SK-MEL-5 (cell line): Measurements from ENCODE around the gene SACM1L. TPM values are rescaled to one million over a fixed set of nuclear protein-coding genes. Genes with fewer than 3 reads are reported as not detected.

Experiments used
- DNase-seq: peaks from one replicate; pipeline ENCODE4 v3.0.0-alpha.2; 2016; ENCODE audit warnings: low read depth, low spot score
- in situ Hi-C: cut with HindIII; loops from 2 replicates; pipeline ENCODE4 v1.10.0; 2016; ENCODE audit warnings: low sequenced_read_pairs, high pct_unique_total_duplicates, low pct_unique_long_range_greater_than_20kb
- polyA plus RNA-seq, 2 experiments: library from polyadenylated mRNA; depleted of rRNA; stranded (reverse); fragments of >200 nt; gene quantifications; 2 replicates each; pipeline ENCODE4 v1.2.3, GENCODE V29; 2015
- total RNA-seq: library from RNA; depleted of rRNA; stranded (reverse); fragments of >200 nt; shearing (Covaris generic); gene quantifications from 2 replicates; pipeline ENCODE4 v1.2.3, GENCODE V29; 2014; rRNA removed

Gene SACM1L, protein sequence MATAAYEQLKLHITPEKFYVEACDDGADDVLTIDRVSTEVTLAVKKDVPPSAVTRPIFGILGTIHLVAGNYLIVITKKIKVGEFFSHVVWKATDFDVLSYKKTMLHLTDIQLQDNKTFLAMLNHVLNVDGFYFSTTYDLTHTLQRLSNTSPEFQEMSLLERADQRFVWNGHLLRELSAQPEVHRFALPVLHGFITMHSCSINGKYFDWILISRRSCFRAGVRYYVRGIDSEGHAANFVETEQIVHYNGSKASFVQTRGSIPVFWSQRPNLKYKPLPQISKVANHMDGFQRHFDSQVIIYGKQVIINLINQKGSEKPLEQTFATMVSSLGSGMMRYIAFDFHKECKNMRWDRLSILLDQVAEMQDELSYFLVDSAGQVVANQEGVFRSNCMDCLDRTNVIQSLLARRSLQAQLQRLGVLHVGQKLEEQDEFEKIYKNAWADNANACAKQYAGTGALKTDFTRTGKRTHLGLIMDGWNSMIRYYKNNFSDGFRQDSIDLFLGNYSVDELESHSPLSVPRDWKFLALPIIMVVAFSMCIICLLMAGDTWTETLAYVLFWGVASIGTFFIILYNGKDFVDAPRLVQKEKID
- total RNA-seq: 64.8 and 70.7 TPM in 2 replicates
- polyA plus RNA-seq (2015; cell fraction: cytosol; rRNA removed): 36.2 and 53.0 TPM in 2 replicates
- 151 and 170 TPM in 2 replicates for polyA plus RNA-seq (2015; cell fraction: nucleus; rRNA removed)

DNA sequence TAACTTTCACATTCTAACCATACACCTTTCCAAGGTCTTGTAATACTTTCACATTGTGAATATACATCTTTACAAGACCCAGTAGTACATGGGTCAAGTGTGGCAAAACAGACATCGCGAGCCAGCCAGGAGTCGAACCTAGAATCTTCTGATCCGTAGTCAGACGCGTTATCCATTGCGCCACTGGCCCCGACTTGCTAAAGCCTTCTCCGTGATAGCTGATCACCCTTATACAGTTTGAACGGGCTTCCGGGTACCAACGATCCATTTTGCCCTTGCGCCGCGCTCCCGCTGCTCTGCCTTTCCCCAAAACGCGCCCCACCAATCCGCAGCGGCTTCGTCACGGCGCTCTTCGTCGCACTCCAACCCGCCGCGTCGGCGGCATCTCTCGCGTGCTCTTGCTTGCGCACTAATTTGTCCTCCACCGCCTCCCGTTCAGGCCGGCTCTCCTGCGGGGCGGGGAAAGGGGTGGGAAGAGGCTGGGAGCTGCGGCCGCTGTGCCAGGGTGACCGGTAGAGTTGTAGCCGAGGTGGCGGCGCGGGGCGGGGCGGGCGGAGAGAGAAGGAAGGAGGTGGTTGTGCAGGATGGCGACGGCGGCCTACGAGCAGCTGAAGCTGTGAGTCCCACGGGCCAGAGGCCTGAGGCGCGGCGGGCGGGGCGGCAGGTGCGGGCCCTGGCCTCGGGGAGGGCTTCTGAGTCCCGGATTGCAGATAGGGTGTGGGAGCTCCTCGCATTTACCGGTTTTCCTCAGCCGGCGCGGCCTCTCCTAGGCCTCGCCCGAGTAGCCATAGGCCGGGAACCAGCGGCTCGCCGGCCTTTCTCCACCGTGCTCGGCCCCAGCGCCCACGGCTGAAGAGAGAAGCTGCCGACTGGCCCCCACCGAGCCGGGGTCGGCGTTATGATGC, at the start of gene SACM1L:
Gene SACM1L (plus strand): TSS at position 515 of the 905 bp plus-strand sequence. CDS start 70 bp downstream, at position 585.
- peak; percentile 98 for DNase-seq
- in situ Hi-C loops: no loop called here

- in situ Hi-C loops: no loop called here
- DNase-seq: no peak
Measured at GRCh38 chr3:45640091-45640507, 49.1 kb upstream of the SACM1L start.

DNA sequence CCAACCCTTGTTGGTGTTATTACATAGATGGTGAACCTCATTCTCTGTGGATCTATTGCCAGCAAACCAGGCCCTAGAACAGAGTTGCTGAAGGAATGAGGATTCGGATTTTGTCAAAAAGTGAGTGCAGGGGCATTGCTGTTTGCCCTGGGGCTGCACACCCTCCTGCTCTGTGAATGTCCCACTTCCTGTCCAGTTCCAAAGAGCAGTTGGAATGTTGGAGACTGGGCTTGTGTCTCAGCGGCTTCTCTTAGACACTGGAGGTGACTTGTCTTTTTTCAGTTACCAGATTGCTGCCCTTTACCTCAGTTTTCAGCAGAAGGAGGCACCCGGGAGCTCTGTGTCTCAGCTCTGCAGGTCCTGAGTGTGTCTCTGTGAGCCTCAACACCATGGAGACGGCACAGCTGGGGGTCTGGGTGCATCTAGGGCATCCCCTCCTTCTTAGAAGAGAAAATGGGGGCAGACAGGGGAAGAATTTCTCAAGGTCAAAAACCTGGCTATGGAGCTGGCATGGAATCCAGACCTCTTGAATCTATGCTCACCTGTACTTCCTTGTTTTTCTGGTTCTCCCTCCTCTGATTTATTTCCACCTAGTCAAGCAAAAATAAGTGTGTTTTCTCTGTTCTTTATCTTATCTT, 48.4 kb upstream of the SACM1L start:
- DNase-seq: no peak
- in situ Hi-C loops: no loop called here

GRCh38 chr3:45641756-45642155, 47.4 kb upstream of the SACM1L start:
- in situ Hi-C loops: no loop called here
- no peak for DNase-seq

DNA sequence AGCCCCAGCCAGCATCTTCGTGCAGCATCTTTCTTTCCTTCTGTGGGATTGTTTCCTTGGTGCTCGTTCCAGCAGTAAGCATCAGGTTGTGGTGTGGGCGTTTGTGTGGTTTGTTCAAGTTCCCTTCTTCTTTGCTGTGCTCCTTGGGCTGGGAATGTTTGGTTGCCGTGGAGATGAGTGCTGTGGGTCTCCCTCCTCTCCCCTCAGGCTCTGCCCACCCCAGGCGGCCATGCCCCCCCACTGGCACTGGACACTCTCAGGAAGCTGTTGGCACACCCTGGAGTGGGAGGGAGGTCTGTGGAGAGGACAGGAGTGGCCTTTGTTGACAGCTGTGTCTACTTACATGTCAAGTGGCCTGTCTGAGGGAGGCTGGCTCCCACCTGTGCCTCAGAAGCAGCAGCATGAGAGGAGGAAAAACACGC, 46.5 kb upstream of the SACM1L start:
- no peak for DNase-seq
- in situ Hi-C loops: no loop called here

DNA sequence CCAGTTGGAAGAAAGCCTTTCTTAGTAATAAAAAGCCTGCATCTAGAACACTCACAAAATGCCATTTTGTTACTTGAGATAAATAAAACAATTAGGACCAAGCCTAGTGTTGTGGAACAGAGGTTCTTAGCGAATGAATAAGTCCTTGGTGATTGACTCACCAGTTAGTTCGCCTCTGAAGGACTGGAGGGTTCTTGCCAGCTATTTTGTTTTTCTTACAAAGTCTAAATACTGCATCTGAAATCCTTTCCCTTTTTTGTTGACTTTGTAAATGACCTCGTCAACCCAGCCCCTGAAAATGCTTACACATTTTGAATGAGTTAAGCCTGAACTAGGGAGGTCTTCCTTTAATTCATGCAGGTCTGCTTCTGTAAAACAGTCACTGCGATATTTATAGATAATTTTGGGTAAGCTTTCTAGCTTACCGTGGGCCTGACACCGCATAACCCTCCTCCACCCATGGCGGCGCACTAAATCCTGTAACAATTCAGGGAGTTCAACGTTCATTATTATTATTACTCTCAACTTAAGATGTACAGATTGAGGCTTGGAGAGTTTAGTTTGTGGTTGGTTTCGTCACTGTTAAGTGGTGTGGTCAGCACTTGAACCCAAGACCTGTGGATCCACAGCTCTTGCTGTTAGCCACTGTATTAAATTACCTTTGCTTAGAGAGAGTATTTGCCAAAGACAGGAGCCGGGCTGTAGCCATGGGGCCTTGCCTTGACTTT, 45.0 kb upstream of the SACM1L start:
- in situ Hi-C loops: no loop called here
- no peak for DNase-seq

GRCh38 chr3:45644791-45645201, 44.4 kb upstream of the SACM1L start:
- in situ Hi-C loops: no loop called here
- no peak for DNase-seq

GRCh38 chr3:45646051-45646585, 43.1 kb upstream of the SACM1L start:
- in situ Hi-C loops: no loop called here
- no peak for DNase-seq

DNA sequence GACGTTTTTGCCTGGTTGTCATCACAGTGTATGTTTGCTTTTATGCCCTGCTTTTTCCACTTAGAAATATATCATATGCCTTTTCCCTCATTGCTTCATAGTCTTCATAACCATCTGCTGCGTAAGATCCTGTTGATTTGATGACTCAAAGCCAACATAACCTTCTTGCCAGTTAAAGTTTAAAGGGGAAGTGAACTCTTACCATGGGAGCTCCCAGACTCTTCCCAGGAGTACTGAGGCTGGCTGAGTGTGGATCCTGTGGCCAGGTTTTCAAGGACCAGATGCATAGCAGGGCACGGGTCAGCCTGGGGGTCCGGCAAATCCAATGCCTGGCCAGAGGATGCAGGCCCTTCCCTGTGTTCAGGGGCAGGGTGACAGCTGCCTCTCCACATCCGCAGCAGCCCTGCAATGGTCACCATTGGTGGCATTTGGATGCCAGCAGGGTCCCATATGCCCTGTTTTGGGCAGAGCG, 42.0 kb upstream of the SACM1L start:
- in situ Hi-C loops: no loop called here
- DNase-seq: no peak

GRCh38 chr3:45653205-45653604, 36.0 kb upstream of the SACM1L start:
- in situ Hi-C loops: loop anchor here (25.0 kb wide), 1 partner anchor 141 kb away; no protein-coding TSS in a partner anchor
- DNase-seq: no peak

DNA sequence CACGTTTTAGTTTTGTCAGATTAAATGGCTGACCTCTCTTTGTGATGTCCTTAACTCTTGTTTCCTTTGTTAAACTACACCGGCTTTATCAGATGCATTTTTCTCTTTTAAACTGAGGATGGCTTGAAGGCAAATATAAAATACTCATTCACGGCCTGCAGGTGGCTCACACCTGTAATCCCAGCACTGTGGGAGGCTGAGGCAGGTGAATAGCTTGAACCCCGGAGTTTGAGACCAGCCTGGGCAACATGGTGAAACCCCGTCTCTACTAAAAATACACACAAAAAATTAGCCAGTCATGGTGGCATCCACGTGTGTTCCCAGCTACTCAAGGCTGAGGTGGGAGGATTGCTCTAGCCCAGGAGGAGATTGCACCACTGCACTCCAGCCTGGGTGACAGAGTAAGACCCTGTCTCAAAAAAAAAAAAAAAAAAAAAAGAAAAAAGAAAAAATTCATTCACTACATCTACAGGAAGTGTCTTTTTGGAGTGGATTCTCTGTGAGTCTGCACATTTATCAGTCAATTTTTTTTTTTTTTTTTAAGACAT, 34.7 kb upstream of the SACM1L start:
- in situ Hi-C loops: loop anchor here (25.0 kb wide), 1 partner anchor 142 kb away; no protein-coding TSS in a partner anchor
- DNase-seq: no peak

DNA sequence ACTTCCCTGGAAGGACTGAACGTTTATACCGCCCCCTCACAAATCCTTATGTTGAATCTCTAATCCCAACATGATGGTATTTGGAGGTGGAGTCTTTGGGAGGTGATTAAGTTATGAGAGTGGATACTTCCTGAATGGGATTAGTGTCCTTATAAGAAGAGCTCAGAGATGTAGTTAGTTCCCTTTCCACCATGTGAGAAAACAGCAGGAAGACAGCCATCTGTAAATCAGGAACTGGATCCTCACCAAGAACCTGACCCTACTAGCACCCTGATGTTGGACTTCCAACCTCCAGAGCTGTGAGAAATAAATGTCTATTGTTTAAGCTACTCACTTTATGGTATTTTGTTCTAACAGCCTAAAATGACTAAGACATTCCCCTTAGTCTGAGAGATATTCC, 33.3 kb upstream of the SACM1L start:
- in situ Hi-C loops: loop anchor here (25.0 kb wide), 1 partner anchor 144 kb away; no protein-coding TSS in a partner anchor
- DNase-seq: no peak

- DNase-seq: peak; percentile 94
- in situ Hi-C loops: loop anchor here (25.0 kb wide), 1 partner anchor 144 kb away; no protein-coding TSS in a partner anchor
Measured at GRCh38 chr3:45656575-45657363, 32.4 kb upstream of the SACM1L start.

- in situ Hi-C loops: loop anchor here (25.0 kb wide), 1 partner anchor 146 kb away; no protein-coding TSS in a partner anchor
- DNase-seq: no peak
Measured at GRCh38 chr3:45657853-45658252, 31.3 kb upstream of the SACM1L start.
